ENCODE measurements around the gene CSTF1.
"Not testable (repeated sequence)": the region's sequence is repeated elsewhere in the genome, so short reads cannot be mapped to it uniquely, and the experiment has no call there.

The CSTF1 gene

DNA sequence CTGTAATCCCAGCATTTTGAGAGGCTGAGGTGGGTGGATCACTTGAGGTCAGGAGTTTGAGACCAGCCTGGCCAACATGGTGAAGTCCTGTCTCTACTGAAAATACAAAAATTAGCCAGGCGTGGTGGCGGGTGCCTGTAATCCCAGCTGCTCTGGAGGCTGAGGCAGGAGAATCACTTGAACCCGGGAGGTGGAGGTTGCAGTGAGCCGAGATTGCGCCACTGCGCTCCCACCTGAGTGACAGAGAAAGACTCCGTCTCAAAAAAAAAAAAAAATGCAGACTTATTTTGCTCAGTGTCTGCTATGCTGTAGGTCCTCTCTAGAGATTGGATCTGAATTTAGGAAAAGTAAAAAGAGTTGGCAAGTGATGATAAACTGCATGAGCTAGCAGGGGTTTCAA is 18.8 kb downstream of the CSTF1 start:
- not testable (repeated sequence) for DNase-seq

GRCh38 chr20:56411759-56412472 is 19.5 kb downstream of the CSTF1 start, which contains the start of gene CASS4:
Gene CASS4, plus strand, starts transcription at chr20:56412260. Its CDS starts 199 bp downstream, at chr20:56412459.
- DNase-seq: no peak

DNA sequence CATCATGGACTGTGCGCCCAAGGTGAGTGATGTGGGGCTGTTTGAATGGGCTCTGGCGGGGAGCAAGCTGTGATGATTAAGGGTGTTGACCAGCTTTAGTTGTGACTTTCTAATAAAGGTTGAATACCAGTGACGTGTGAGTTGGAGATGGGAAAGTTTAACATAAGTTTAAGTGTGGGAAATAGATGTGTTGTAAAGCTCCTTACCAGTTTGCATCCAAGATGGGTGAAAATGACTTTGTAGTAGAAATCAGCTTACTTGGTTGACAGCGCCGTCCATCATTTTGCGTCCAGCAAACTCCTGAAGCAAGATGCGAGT is 20.0 kb downstream of the CSTF1 start:
- no peak for DNase-seq

DNA sequence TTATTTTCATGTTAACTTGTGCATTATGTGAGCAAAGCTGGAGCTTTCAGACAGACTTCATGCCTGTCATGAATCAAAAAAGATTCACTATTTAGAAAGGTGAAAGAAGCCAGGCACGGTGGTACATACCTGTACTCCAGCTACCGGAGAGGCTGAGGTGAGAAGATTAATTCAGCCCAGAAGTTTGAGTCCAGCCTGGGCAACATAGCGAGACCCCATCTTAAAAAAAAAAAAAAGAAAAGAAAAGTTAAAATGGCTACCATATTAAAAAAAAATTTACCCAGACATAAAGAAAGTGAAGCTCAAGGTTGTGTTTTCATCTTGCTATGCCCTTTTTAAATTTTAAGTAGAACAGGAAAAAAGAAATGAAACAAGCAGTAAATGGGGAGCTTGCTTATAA is 20.5 kb downstream of the CSTF1 start:
- no peak for DNase-seq

DNA sequence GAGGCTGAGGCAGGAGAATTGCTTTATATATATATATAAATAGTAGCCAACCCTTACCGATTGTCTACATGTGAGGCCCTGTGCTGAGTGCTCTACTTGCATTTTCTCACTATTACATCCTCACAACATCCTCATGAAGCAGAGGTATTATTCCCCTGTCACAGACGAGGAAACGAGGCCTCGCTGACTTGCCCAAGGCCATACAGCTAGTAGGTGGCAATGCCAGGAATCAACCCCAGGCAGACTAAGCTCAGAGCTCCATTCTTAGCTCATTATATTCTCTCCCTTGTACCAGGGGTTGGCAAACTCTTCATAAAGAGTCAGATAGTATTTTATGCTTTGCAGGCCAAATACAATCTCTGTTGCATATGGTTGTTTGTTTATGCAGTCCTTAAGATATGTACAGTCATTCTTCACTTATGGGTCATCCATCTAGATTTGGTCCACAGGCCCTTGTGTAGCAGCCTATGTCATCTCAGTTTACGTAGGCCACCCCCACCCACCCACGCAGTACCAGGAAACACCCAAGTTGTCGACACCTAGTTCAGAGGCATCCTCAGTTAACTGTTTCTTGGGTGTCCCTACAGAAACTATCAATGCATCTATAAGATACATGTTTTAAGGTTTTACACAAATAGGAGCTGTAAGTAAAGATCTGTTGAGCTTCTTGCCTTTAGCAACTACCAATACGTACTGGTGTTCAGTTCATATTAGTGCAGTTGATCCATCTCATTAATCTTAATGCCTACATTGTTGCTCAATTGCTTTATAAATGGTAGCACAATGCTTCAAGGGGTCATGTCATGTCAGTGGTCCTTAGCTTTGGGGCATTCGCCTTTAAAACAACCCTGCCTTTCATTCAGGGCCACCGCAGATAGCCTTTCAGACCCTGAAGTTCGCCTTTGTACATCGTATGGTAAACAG is 22.7 kb downstream of the CSTF1 start:
- no peak for DNase-seq

GRCh38 chr20:56417402-56417801 is 25.0 kb downstream of the CSTF1 start:
- DNase-seq: no peak

DNA sequence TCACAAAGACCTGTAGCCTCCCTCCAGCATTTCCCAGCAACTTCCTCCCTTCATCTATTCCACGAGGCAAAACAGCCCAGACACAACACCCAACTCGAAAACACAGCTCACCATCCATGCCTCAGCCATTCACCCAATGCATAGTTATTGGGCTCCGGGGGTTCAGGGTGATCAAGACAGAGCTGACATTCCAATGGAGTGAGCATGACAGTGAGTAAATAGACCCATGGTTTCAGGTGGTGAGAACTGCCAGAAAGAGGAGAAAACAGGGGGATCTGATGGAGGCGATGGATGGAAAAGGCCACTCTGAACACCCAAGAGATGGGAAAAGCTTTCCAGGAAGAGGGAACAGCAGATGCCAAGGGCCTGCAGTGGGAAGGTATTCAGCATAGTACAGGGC is 25.5 kb downstream of the CSTF1 start:
- no peak for DNase-seq

DNA sequence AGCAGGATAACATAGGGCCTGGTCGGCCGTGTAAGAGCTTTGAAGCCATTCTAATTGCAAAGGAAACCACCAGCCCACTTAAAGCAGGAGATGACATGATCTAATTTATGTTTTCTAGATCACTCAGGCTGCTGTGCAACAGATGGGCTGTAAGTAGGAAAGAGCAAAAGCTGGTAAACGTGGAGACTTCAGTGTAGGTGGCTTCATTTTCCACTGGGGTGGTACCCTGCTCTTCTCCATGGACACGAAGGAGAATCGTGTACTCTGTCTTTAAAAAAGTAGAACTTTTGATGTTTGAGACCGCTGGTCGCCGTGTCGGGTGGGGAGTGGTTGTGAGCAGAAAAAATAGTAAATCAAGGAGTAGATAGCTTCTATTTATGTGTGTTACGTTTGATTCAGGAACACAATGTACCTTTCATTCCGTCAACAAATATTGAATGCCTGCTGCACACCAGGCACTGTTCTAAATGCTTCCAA is 26.0 kb downstream of the CSTF1 start:
- no peak for DNase-seq

- DNase-seq: no peak
Observed at GRCh38 chr20:56420028-56420427, 27.6 kb downstream of the CSTF1 start.

DNA sequence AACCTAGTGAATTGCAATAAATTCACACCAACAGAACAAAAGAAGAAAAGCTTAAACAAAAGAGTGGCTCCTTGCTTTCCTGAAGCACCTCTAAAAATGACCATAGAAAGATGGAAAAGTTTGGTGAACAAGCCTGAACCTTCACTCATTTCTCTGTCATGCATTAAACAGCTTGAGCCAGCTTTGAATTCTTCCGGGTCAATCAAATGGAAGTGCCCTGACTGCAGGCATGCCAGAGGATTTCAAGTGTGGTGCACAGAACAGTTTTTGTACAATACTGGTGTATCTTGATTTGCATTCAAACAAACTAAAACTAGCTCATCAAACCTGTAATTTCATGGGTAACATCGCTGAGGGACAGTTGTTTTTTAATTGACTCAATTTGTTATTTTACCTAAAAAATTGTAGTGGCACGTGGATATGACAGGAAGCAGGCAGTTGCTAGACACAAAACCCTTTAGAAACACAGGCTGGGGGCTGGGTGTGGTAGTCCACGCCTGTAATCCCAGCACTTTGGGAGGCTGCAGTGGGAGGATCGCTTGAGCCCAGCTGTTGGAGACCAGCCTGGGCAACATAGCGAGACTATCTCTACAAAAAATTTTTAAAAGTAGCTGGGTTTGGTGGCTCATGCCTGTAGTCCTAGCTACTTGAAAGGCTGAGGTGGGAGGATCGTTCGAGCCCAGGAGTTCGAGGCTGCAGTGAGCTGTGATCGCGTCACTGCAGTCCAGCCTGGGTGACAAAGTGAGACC is 28.7 kb downstream of the CSTF1 start:
- DNase-seq: no peak

DNA sequence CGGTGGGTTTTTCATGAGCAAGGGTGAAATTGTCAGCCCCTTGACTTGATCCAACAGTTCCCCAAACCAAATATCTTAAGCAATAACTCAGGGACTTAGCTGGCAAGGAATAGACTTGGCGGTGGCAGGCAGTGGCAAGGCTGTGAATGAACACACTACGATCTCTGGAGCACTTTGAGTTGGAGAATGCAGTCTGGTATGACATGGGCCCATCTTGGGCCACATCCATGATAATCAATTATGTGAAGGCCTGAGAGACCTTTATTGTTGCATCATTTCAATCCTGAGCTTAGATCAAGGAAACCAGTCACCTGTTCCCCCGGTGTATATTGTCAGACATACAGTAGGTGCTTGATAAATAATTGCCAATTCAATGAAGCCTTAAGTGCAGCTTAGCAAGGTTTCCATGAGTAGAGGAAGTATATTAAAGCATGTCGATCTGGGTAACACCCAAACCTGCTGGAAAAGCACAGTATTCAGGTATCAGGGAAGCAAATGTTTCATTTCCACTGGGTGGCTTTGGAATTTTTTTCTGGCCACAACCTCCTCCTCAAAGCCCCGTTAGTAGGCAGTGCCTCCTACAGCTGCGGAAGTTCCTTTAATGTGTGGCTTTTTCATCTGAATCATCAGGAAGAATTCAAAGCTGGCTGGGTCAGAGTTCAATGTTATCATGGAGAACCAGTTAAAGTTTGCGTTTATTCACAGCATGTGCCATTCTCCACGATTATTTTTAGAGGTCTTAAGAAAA is 29.8 kb downstream of the CSTF1 start:
- no peak for DNase-seq

DNA sequence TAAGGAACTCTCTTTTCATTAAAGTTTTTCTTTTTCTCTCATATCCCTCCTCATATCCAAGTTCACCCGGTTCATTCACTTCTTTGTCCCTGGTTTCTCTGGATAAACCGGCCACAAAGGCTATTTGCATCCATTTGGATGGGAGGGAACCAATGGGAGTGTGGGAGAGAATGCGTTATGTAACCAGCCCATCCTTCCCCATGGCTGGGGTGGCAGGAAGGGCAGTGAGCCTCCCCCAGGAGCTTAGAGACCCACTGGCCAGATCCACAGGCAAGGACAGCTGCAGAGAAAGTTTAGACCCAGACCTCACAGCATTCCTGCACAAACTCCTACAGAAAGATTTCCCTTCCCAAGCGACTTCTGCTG is 30.4 kb downstream of the CSTF1 start:
- no peak for DNase-seq

DNA sequence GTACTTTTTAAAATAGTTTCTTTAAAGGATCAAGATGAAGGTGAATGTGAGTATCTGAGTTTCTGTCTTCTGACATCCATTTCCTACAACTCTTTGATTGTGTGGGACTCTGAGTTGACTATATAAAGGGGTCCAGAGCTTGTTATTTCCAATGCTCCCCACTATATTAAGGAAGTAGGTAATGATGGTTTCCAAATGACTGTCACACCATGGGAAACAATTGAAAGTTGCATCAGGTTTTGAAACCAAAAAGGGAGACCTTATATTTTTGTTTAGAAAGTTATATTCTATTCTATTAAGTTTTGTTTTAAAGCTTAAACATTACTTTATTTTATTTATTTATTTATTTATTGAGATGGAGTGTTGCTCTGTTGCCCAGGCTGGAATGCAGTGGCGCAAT is 30.8 kb downstream of the CSTF1 start:
- DNase-seq: no peak

DNA sequence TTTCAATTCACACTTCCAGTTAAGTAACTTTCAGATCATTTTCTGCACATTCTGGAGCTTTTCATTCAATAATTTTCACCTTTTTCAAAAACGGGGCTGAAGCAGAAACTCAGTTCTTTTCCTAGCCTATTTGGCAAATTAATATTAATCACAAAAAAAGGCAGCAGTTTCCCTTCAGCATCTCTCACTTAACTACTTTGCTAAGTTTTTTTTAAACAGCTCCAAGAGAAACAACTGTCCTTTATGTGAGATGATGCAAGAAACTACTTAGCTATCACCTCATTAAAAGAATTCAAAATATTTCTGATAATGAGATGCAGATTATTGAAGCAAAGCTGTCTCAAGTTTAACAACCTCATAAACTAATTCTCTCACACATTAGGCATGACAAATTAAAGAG is 31.4 kb downstream of the CSTF1 start:
- no peak for DNase-seq

DNA sequence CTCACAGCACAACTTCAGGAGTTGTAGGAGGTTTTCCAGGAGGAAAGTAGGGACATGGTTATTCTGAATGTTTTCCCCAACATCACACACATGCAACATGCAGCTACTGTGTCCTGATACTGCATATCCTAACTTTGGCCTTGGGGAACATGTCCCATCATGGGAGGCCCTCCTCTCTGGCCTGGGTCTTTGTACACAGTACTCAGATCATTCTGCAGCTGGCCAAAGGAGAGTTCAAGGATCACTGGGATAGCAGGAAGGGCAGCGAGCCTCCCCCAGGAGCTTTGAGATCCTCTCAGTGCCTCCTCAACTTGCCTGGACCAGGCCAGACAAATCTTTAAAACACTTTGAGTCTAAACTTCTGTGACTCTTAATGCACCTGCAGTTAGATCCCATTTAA is 32.5 kb downstream of the CSTF1 start:
- no peak for DNase-seq

GRCh38 chr20:56426026-56426425 is 33.6 kb downstream of the CSTF1 start:
- no peak for DNase-seq

DNA sequence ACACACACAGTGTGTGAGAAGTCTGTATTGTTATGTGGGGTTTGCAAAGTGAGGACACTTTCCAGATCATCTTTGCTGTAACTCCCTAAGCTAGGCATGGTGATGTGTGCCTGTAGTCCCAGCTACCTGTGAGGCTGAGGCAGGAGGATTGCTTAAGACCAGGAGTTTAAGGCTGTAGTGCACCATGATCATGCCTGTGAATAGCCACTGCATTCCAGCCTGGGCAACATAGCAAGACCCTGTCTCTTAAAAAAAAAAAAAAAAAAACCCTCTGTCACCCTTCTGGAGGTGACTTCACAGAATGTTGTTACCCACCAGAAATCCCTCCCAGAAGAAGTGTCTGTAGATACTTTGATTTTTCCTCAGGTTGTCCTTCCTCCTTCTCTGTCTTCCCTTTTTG is 34.5 kb downstream of the CSTF1 start:
- no peak for DNase-seq

GRCh38 chr20:56427797-56428196 is 35.4 kb downstream of the CSTF1 start:
- no peak for DNase-seq

- DNase-seq: no peak
Observed at GRCh38 chr20:56428410-56428809, 36.0 kb downstream of the CSTF1 start.

- DNase-seq: no peak
Observed at GRCh38 chr20:56428881-56429280, 36.4 kb downstream of the CSTF1 start.

GRCh38 chr20:56429502-56429901 is 37.1 kb downstream of the CSTF1 start:
- no peak for DNase-seq

GRCh38 chr20:56429941-56430340 is 37.5 kb downstream of the CSTF1 start:
- DNase-seq: no peak

DNA sequence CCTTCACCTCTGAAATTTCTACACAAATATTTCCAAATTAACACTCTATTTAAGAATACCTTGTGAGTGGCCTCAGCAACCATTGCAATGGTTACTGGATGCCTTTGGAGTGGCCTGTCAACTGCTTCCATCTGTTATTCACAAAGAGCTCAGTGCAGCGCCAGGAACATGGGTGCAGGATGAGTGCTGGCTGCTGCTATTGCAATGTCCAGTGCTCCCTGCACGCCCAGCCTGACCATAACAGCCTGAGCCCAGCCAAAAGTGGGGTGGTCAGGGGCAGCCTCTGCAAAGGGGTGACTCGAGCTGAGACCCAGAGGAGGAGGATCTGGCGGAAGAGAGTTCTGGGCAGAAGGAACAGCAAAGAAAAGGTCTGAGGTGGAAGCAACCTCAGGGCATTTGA is 38.0 kb downstream of the CSTF1 start:
- DNase-seq: no peak

All from NCI-H2171 treated with DMSO at 0.1 percent for 48 hours (cell line).